Hepatocyte (in vitro differentiated cells): ENCODE data around the gene CTBP2. TPM values are rescaled to one million over a fixed set of nuclear protein-coding genes. Genes with fewer than 3 reads are reported as not detected.

Experiments used
- DNase-seq: peaks from one replicate; pipeline ENCODE4 v3.0.0-alpha.2; 2016; ENCODE audit warnings: low spot score
- H2AFZ ChIP-seq: fragments of 200-600 bp; sonication (generic); 2 replicates; pipeline ENCODE4 v1.6.0; 2016; ENCODE audit warnings: antibody characterized with exemption, mild to moderate bottlenecking
- H3K27ac ChIP-seq: fragments of 200-600 bp; sonication (generic); 2 replicates; pipeline ENCODE4 v1.5.1; 2016; ENCODE audit warnings: mild to moderate bottlenecking
- H3K27me3 ChIP-seq: fragments of 200-600 bp; sonication (generic); 2 replicates; pipeline ENCODE4 v1.6.1; 2016
- H3K36me3 ChIP-seq: fragments of 200-600 bp; sonication (generic); replicated peaks from 2 replicates; pipeline ENCODE4 v1.5.1; 2016; ENCODE audit warnings: low read depth; ENCODE audit not compliant: insufficient read depth
- H3K4me1 ChIP-seq: fragments of 200-600 bp; sonication (generic); 2 replicates; pipeline ENCODE4 v1.5.1; 2016; ENCODE audit warnings: mild to moderate bottlenecking, moderate library complexity; ENCODE audit not compliant: insufficient read depth
- H3K4me2 ChIP-seq: fragments of 200-600 bp; sonication (generic); 2 replicates; pipeline ENCODE4 v1.6.0; 2016
- H3K4me3 ChIP-seq: fragments of 200-600 bp; sonication (generic); 2 replicates; pipeline ENCODE4 v1.5.1; 2016; ENCODE audit warnings: mild to moderate bottlenecking
- H3K79me2 ChIP-seq: fragments of 200-600 bp; sonication (generic); 2 replicates; pipeline ENCODE4 v1.6.0; 2017; ENCODE audit warnings: mild to moderate bottlenecking
- H3K9me2 ChIP-seq: fragments of 200-600 bp; sonication (generic); replicated peaks from 2 replicates; pipeline ENCODE4 v1.6.0; 2017; ENCODE audit warnings: mild to moderate bottlenecking; ENCODE audit not compliant: insufficient read depth
- H3K9me3 ChIP-seq: fragments of 200-600 bp; sonication (generic); 2 replicates; pipeline ENCODE4 v1.5.1; 2016; ENCODE audit warnings: low read depth, mild to moderate bottlenecking
- H4K20me1 ChIP-seq: fragments of 200-600 bp; sonication (generic); 2 replicates; pipeline ENCODE4 v1.6.0; 2016; ENCODE audit warnings: mild to moderate bottlenecking; ENCODE audit not compliant: insufficient read depth, poor library complexity, severe bottlenecking
- EZH2 ChIP-seq: fragments of 200-600 bp; sonication (generic); IDR thresholded peaks from 2 replicates; pipeline ENCODE4 v1.6.1; 2016; ENCODE audit warnings: antibody characterized with exemption, mild to moderate bottlenecking, borderline replicate concordance
- EZH2phosphoT487 ChIP-seq: fragments of 200-600 bp; sonication (generic); IDR thresholded peaks from one replicate; pipeline ENCODE4 v1.6.1; 2018; ENCODE audit warnings: antibody characterized with exemption, mild to moderate bottlenecking, low read depth, moderate library complexity; ENCODE audit not compliant: unreplicated experiment, severe bottlenecking
- WGBS: methylation state at CpG from one replicate; pipeline ENCODE4 v1.1.6; 2016; ENCODE audit warnings: low lambda C conversion rate; ENCODE audit errors: missing lambda C conversion rate; 5-methylcytosine and 5-hydroxymethylcytosine counted together
- polyA plus RNA-seq: library from polyadenylated mRNA; unstranded; fragments of >200 nt; fragmentation: Nextera tagmentation; extraction: Ambion mirVana; gene quantifications from 2 replicates; pipeline ENCODE4 v1.2.1, GENCODE V29; 2016
- total RNA-seq: library from RNA; depleted of rRNA; stranded (reverse); fragments of >200 nt; gene quantifications from 2 replicates; pipeline ENCODE4 v1.2.3, GENCODE V29; 2014
- TF ChIP-seq, protein P1 (sequence below): fragments of 200-600 bp; sonication (generic); IDR thresholded peaks from 2 replicates; pipeline ENCODE4 v1.5.1; 2016; ENCODE audit warnings: antibody characterized with exemption, mild to moderate bottlenecking; ENCODE audit not compliant: poor library complexity

Gene CTBP2
- total and polyA plus RNA-seq, 2 experiments from 2014 or later, result 61.3 to 81.0 TPM

DNA sequence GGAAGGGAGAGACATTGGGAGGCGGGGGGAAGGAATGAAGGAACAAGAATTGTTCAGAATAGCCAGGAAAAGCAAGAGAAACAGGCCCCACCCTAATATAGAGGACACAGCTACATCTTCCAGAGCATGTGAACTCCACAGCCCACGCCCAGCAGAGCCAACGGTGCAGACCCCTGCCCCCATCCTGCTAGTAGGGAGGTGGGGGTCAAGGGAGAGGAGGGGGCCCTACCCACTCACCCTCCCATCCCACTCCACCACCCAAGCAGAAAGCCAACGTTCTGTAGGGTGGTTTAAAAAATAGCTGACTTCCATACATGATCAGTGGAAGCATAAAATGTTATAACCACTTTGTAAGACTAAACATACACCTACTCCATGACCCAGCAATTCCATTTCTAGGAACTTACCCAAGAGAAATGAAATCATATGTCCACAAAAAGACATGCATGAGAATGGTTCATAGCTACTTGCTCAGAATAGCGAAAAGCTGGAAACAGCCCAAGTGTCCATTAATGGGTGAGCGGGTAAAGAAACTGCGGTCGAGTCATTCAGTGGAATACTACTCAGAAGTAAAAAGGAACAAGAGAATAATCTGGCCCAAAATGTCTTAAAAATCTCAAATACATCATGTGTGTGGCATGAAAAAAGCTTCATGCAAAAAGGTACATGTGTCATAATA is 31.8 kb downstream of the CTBP2 start:
- Histone ChIP-seq H2AFZ (no peak overlapping the region), H3K4me3 (no peak overlapping the region), H3K79me2 (peaks cover 100% of the 10 kb centered on the region), H3K27me3 (no peaks in the 10 kb centered on the region), H3K4me2 (no peak overlapping the region), H3K9me2 (no peaks in the 10 kb centered on the region), H4K20me1 (peaks cover 90% of the 10 kb centered on the region), H3K36me3 (no peaks in the 10 kb centered on the region), H3K9me3 (no peaks in the 10 kb centered on the region), H3K4me1 (peaks cover 5% of the 10 kb centered on the region), H3K27ac (no peak overlapping the region)
- TF ChIP-seq EZH2 (no peak), EZH2phosphoT487 (no peak)
- TF ChIP-seq, protein P1, sequence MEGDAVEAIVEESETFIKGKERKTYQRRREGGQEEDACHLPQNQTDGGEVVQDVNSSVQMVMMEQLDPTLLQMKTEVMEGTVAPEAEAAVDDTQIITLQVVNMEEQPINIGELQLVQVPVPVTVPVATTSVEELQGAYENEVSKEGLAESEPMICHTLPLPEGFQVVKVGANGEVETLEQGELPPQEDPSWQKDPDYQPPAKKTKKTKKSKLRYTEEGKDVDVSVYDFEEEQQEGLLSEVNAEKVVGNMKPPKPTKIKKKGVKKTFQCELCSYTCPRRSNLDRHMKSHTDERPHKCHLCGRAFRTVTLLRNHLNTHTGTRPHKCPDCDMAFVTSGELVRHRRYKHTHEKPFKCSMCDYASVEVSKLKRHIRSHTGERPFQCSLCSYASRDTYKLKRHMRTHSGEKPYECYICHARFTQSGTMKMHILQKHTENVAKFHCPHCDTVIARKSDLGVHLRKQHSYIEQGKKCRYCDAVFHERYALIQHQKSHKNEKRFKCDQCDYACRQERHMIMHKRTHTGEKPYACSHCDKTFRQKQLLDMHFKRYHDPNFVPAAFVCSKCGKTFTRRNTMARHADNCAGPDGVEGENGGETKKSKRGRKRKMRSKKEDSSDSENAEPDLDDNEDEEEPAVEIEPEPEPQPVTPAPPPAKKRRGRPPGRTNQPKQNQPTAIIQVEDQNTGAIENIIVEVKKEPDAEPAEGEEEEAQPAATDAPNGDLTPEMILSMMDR, result no peak
- DNase-seq, result no peak
- WGBS, result 93% methylated on average over 8 of the region's 8 CpGs

DNA sequence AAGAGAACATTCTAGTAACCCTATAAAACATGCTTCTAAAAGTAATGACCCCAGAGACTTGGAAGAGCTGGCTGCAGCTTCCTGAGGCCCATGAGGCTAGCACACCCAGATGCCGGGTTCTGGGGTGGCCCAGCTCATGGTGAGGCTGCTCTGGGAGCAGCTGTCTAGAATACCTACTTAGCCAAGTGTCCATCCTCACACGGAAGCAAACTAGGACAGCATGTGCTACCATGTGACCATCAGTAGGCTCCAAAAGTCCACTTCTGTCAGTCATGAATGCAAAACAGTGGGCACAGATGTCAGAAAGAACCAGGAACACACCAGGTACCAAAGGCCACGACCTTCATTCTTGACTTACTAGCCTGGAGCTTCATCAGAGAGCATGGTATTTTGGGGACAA is 32.4 kb downstream of the CTBP2 start:
- Histone ChIP-seq H3K27me3 (no peaks in the 10 kb centered on the region), H3K4me2 (no peak overlapping the region), H4K20me1 (peaks cover 90% of the 10 kb centered on the region), H2AFZ (no peak overlapping the region), H3K79me2 (peaks cover 100% of the 10 kb centered on the region), H3K27ac (no peak overlapping the region), H3K36me3 (no peaks in the 10 kb centered on the region), H3K9me3 (no peaks in the 10 kb centered on the region), H3K4me3 (no peak overlapping the region), H3K9me2 (no peaks in the 10 kb centered on the region), H3K4me1 (peaks cover 9% of the 10 kb centered on the region)
- no peak for DNase-seq
- 84% methylated on average over 3 of the region's 3 CpGs for WGBS
- TF ChIP-seq, protein P1, result no peak
- TF ChIP-seq EZH2 (no peak), EZH2phosphoT487 (no peak)

GRCh38 chr10:125127110-125127509 is 33.3 kb downstream of the CTBP2 start:
- Histone ChIP-seq H3K36me3 (no peaks in the 10 kb centered on the region), H3K79me2 (peaks cover 100% of the 10 kb centered on the region), H3K4me2 (no peak overlapping the region), H3K4me1 (peaks cover 10% of the 10 kb centered on the region), H3K9me2 (no peaks in the 10 kb centered on the region), H3K27me3 (no peaks in the 10 kb centered on the region), H4K20me1 (peaks cover 89% of the 10 kb centered on the region), H3K4me3 (no peak overlapping the region), H3K9me3 (no peaks in the 10 kb centered on the region), H2AFZ (no peak overlapping the region), H3K27ac (no peak overlapping the region)
- TF ChIP-seq EZH2phosphoT487, result no peak
- TF ChIP-seq EZH2, result no peak
- TF ChIP-seq, protein P1, result no peak
- WGBS, result 96% methylated on average over 5 of the region's 5 CpGs
- DNase-seq, result no peak
